ENCODE measurements around the gene PKP2. TPM values are rescaled to one million over a fixed set of nuclear protein-coding genes. Genes with fewer than 3 reads are reported as not detected.

Gene PKP2
- total and polyA plus RNA-seq, 9 of the 15 experiments (the other 6 are each of a cell fraction or from before 2014, with no cell fraction given), result 1.6 to 4.2 (median 2.8) TPM

GRCh38 chr12:32755654-32756475 is 140.7 kb downstream of the PKP2 start, which contains the start of gene YARS2 (continued):
- TF ChIP-seq CBX1 (IDR thresholded peaks at IDR 0.05; ENCODE audit: low read depth) (0 out of 2 replicates have a peak, but pooled peaks have one; percentile 18), TRIM25 (IDR thresholded peaks at IDR 0.05; ENCODE audit: borderline replicate concordance) (no peak), THRB (CRISPR knock-in tag; conservative IDR thresholded peaks at IDR 0.05) (no peak), YY1 (IDR thresholded peaks at IDR 0.05; ENCODE audit: borderline replicate concordance in 1 of 3, control insufficient read depth in 1 of 3, extremely low read depth in 1 of 3, insufficient read depth in 3 of 3, insufficient read length in 1 of 3, insufficient replicate concordance in 2 of 3, low read depth in 1 of 3, low read length in 2 of 3) (peak; percentile 94 to 99 (median 94)), SMAD1 (IDR thresholded peaks at IDR 0.05; ENCODE audit: low read depth, low read length, partially characterized antibody) (no peak), CHAMP1 (IDR thresholded peaks at IDR 0.05) (no peak), BCL6 (CRISPR knock-in tag; IDR thresholded peaks at IDR 0.05) (no peak), AFF4 (CRISPR knock-in tag; IDR thresholded peaks at IDR 0.05) (no peak), HNRNPK (IDR thresholded peaks at IDR 0.05; ENCODE audit: low read depth, low read length, poor library complexity, severe bottlenecking) (no peak), SLC30A9 (CRISPR knock-in tag; IDR thresholded peaks at IDR 0.05) (no peak), MCM3 (IDR thresholded peaks at IDR 0.05) (no peak), XRCC3 (IDR thresholded peaks at IDR 0.05) (no peak), NR0B1 (IDR thresholded peaks at IDR 0.05; ENCODE audit: partially characterized antibody) (no peak), MXD1 (CRISPR knock-in tag; IDR thresholded peaks at IDR 0.05; ENCODE audit: borderline replicate concordance, poor library complexity, severe bottlenecking) (no peak)
